ENCODE results near the gene AQR. TPM values are rescaled to one million over a fixed set of nuclear protein-coding genes. Genes with fewer than 3 reads are reported as not detected.

AQR gene
- total and polyA plus RNA-seq, 9 donors, result 9.2 to 32.4 (median 27.5) TPM

GRCh38 chr15:34851751-34852150 lies 117.8 kb downstream of the AQR start:
- TF ChIP-seq POLR2A (IDR thresholded peaks at IDR 0.05) (no peak), CTCF (IDR thresholded peaks at IDR 0.05) (no peak), EP300 (IDR thresholded peaks at IDR 0.05) (no peak)
- 93 to 95% (median 93%) methylated on average over 4 of the region's 4 CpGs for WGBS, 3 donors
- intact Hi-C loops (cut with DNase I), result no loop called here

GRCh38 chr15:34851007-34851406 lies 118.5 kb downstream of the AQR start:
- Histone ChIP-seq H3K4me1 (ENCODE audit: insufficient read depth) (peaks cover 3% of the 10 kb centered on the region), H3K27me3 (no peaks in the 10 kb centered on the region), H3K36me3 (no peaks in the 10 kb centered on the region), H3K9me3 (no peaks in the 10 kb centered on the region), H3K4me3 (no peak overlapping the region), H3K27ac (no peak overlapping the region)
- TF ChIP-seq POLR2A (IDR thresholded peaks at IDR 0.05), result no peak
- TF ChIP-seq EP300 (IDR thresholded peaks at IDR 0.05), result no peak
- TF ChIP-seq CTCF (IDR thresholded peaks at IDR 0.05), result no peak
- intact Hi-C loops (cut with DNase I), result no loop called here
- WGBS, 3 donors, result 90 to 95% (median 94%) methylated on average over 3 of the region's 3 CpGs
- DNase-seq, result no peak

More at GRCh38 chr15:34851751-34852150, 117.8 kb downstream of the AQR start:
- Histone ChIP-seq H3K36me3 (no peaks in the 10 kb centered on the region), H3K27ac (no peak overlapping the region), H3K9me3 (no peaks in the 10 kb centered on the region), H3K4me3 (no peak overlapping the region), H3K4me1 (ENCODE audit: insufficient read depth) (peaks cover 3% of the 10 kb centered on the region), H3K27me3 (no peaks in the 10 kb centered on the region)
- DNase-seq, result no peak

- Histone ChIP-seq H3K9me3 (no peaks in the 10 kb centered on the region), H3K4me3 (no peak overlapping the region), H3K27me3 (no peaks in the 10 kb centered on the region), H3K27ac (no peak overlapping the region), H3K36me3 (no peaks in the 10 kb centered on the region), H3K4me1 (ENCODE audit: insufficient read depth) (no peaks in the 10 kb centered on the region)
- intact Hi-C loops (cut with DNase I), result no loop called here
- TF ChIP-seq EP300 (IDR thresholded peaks at IDR 0.05) (no peak), CTCF (IDR thresholded peaks at IDR 0.05) (no peak), POLR2A (IDR thresholded peaks at IDR 0.05) (no peak)
- DNase-seq, result peak in 2 of 5 donors; percentile 16 to 35
- 49 to 64% (median 59%) methylated on average over 10 of the region's 10 CpGs for WGBS, 3 donors
Observed at GRCh38 chr15:34850121-34850520, 119.4 kb downstream of the AQR start.

GRCh38 chr15:34849364-34849959 lies 120.1 kb downstream of the AQR start:
- no peak for DNase-seq
- Histone ChIP-seq H3K4me1 (ENCODE audit: insufficient read depth) (no peaks in the 10 kb centered on the region), H3K4me3 (no peak overlapping the region), H3K27ac (no peak overlapping the region), H3K27me3 (no peaks in the 10 kb centered on the region), H3K9me3 (no peaks in the 10 kb centered on the region), H3K36me3 (no peaks in the 10 kb centered on the region)
- intact Hi-C loops (cut with DNase I), result no loop called here
- no peak for TF ChIP-seq EP300 (IDR thresholded peaks at IDR 0.05)
- WGBS, 3 donors, result 96 to 99% (median 97%) methylated on average over 3 of the region's 3 CpGs

GRCh38 chr15:34847598-34847997 lies 121.9 kb downstream of the AQR start:
- Histone ChIP-seq H3K9me3 (no peaks in the 10 kb centered on the region), H3K4me1 (ENCODE audit: insufficient read depth) (no peaks in the 10 kb centered on the region), H3K27ac (no peak overlapping the region), H3K4me3 (no peak overlapping the region), H3K27me3 (no peaks in the 10 kb centered on the region), H3K36me3 (no peaks in the 10 kb centered on the region)
- WGBS, 3 donors, result 84 to 92% (median 91%) methylated on average over 1 of the region's 1 CpG
- DNase-seq, result no peak
- TF ChIP-seq EP300 (IDR thresholded peaks at IDR 0.05) (no peak), POLR2A (IDR thresholded peaks at IDR 0.05) (no peak), CTCF (IDR thresholded peaks at IDR 0.05) (no peak)
- intact Hi-C loops (cut with DNase I), result no loop called here

Data from ovary (tissue), 9 donors.